ENCODE measurements around the gene RGS7. TPM values are rescaled to one million over a fixed set of nuclear protein-coding genes. Genes with fewer than 3 reads are reported as not detected.

The RGS7 gene
- total RNA-seq, 1 donor from 2014 or later, result 0.81 TPM

GRCh38 chr1:240833075-240833474 is 523.9 kb downstream of the RGS7 start:
- DNase-seq (ENCODE audit: low spot score), result no peak

DNA sequence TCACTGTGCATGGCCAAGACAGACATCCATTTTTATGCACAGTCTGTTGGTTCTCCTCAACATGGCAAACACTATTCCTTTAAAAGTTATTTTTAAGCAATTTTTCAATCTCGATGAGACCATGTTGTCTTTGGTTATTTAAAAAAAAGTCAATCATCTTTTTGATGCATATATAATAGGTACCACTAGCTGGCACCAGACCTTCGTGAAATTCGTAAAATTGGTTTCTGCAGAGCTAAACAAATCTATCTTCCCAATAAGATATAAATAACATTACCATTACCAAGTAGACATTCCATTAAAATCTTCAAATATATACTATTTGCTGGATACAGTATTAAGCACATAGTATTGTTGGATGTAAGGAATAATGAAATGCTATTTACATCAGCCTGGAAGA is 525.1 kb downstream of the RGS7 start:
- no peak for DNase-seq (ENCODE audit: low spot score)

GRCh38 chr1:240831191-240831631 is 525.8 kb downstream of the RGS7 start:
- no peak for DNase-seq (ENCODE audit: low spot score)

- DNase-seq (ENCODE audit: low spot score), result no peak
These were observed 527.5 kb downstream of the RGS7 start for GRCh38 chr1:240829487-240829886.

GRCh38 chr1:240827786-240828185 is 529.2 kb downstream of the RGS7 start:
- DNase-seq (ENCODE audit: low spot score), result no peak

- no peak for DNase-seq (ENCODE audit: low spot score)
These were observed 532.8 kb downstream of the RGS7 start for GRCh38 chr1:240824238-240824637.

GRCh38 chr1:240823357-240823756 is 533.6 kb downstream of the RGS7 start:
- no peak for DNase-seq (ENCODE audit: low spot score)

DNA sequence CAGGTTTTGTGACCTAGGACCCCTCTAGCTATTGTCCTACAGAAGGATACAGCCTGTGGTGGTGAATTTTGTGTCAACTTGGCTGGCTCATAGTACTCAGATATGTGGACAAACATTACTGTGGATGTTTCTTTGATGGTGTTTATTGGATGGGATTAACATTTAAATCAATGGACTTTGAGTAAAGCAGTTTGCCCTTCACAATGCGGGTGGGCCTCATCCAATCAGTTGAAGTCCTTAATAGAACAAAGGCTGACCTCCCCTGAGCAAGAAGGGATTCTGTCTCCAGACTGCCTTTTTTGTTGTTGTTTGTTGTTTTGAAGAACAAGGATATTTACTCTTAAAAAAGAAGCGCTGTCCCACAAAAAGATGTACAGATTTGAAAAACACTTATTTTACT is 535.1 kb downstream of the RGS7 start:
- DNase-seq (ENCODE audit: low spot score), result no peak

GRCh38 chr1:240820816-240821215 is 536.2 kb downstream of the RGS7 start:
- no peak for DNase-seq (ENCODE audit: low spot score)

GRCh38 chr1:240816472-240816871 is 540.5 kb downstream of the RGS7 start:
- no peak for DNase-seq (ENCODE audit: low spot score)

- DNase-seq (ENCODE audit: low spot score), result no peak
These were observed 543.3 kb downstream of the RGS7 start for GRCh38 chr1:240813720-240814119.

DNA sequence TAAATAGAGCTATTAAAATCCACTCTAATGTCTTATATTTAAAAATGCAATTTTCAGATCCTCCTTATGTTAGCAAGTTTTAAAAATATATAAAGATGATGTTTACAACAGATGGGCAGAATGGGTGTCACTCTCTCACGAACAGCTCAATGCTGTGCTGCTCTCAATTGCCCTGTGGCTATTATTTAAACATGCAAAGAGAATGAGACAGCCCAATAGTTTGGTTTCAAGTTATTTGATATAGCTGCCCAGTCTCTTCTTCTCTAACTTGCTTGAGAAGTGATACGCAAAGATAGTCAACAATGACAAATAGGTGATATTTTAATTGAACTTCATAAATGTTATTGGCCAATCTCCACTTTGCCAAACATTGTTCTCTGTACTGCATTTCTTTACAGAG is 545.7 kb downstream of the RGS7 start:
- DNase-seq (ENCODE audit: low spot score), result no peak

GRCh38 chr1:240808381-240808780 is 548.6 kb downstream of the RGS7 start:
- DNase-seq (ENCODE audit: low spot score), result no peak

- DNase-seq (ENCODE audit: low spot score), result no peak
These were observed 550.7 kb downstream of the RGS7 start for GRCh38 chr1:240806200-240806745.

DNA sequence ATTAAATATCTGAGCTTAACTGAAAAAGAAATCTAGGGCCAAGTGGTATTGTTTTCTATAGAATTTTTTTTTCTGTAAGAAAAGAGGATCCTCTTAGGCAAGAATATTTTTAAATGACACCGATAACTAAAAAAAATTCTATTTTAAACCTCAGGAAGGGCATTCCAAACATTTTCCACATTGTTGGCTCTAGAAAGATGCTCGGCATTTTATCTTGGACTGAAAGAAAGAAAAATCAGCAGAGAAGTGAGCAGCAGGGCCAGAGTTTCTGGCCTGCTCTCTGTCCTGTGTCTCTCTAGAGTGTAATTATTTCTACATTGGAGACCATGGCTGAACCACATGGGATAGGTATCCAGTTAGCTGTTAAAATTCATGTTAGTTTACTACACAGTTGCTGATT is 552.5 kb downstream of the RGS7 start:
- DNase-seq (ENCODE audit: low spot score), result no peak

GRCh38 chr1:240803151-240803550 is 553.9 kb downstream of the RGS7 start:
- no peak for DNase-seq (ENCODE audit: low spot score)

DNA sequence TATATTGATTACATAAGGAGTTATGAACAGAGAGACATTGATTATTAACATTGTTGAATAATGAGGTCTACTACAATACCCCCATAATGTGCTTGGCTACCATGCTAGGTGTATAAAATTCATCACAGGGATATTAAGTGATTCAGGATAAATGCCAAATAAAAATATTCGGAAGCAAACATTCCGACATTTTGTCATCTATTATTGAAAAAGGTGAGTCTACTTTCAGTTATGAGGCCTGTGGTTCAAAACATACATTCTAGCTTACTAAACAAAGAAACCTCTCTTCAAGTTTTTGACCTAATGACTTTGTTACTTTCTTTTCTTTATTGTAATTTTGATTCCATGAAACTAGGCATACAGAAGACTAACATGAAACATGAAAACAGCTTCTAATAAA is 554.7 kb downstream of the RGS7 start:
- no peak for DNase-seq (ENCODE audit: low spot score)

DNA sequence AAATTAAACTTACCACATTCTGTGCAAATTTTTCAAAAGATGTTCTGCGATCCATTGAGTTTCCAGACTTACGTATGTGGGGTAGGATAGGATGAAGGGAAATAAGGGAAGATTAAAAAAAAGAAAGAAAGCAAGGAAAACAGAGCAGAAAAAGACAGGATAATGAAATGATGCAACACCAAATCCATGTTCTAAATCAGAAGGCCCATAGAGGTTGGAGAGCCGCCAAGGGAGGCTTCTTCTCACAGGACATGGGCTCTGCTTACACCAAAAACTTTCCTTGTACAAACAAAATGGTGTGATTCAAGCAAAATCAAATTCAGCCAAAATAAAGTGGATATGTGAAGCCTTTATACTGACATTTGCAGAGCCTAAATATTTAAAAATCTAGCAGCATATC is 555.6 kb downstream of the RGS7 start:
- no peak for DNase-seq (ENCODE audit: low spot score)

- DNase-seq (ENCODE audit: low spot score), result no peak
These were observed 556.7 kb downstream of the RGS7 start for GRCh38 chr1:240800291-240800690.

GRCh38 chr1:240797050-240797449 is 560.0 kb downstream of the RGS7 start:
- no peak for DNase-seq (ENCODE audit: low spot score)

DNA sequence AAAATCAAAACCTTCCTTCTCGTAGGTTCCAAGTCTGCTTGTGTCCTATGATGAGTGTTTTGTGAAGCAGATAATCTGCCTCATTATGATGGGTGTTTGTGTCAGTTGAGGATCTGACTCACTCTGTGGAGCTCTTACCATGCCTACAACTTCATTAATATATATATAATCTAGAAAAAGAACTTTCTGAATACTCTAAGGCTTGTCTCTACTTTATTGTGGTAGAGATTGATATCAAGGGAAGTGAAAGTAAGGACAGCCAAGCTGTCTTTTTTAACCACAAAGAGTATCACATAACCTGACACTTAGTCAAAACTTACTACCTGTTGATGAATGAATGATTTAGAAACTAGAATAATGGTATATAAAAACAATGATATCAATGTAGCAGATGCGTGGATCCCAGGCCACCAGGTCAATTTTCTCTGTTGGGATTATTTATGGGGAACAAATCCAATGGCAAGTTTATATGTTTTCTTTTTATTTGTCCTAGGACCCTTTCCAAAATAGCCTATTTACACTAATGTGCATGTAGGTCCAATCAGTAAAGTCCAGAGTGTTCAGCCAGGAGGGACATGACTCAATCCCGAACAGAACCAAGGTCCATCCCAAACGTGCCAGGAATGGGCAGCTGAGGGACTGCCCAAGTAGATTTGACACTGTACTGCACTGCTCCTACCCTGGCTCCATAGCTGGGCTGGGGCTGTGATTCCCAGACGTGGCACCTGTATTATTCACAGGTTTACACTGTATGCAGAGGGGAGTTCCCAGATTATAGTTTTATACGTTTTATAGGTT is 562.8 kb downstream of the RGS7 start:
- no peak for DNase-seq (ENCODE audit: low spot score)

- no peak for DNase-seq (ENCODE audit: low spot score)
These were observed 564.0 kb downstream of the RGS7 start for GRCh38 chr1:240792915-240793529.

- no peak for DNase-seq (ENCODE audit: low spot score)
These were observed 566.1 kb downstream of the RGS7 start for GRCh38 chr1:240790856-240791255.

Measured in mucosa of gallbladder (tissue), 1 donor.